HG03025 (cell line): ENCODE data around the gene GDNF.

Source experiments
- ATAC-seq: cut with Tn5 transposase; IDR thresholded peaks from one replicate; pipeline ENCODE4 v1.9.1; 2021; ENCODE audit warnings: mild to moderate bottlenecking, moderate library complexity; ENCODE audit not compliant: unreplicated experiment, low FRiP score

Gene GDNF

GRCh38 chr5:37849641-37850040 lies 9.8 kb upstream of the GDNF start:
- no peak for ATAC-seq

- ATAC-seq: peak; percentile 63
Measured at GRCh38 chr5:37847978-37848425, 8.2 kb upstream of the GDNF start.

GRCh38 chr5:37846786-37847310 lies 7.0 kb upstream of the GDNF start:
- ATAC-seq: no peak

- no peak for ATAC-seq
Measured at GRCh38 chr5:37844009-37844408, 4.2 kb upstream of the GDNF start.

- ATAC-seq: no peak
Measured at GRCh38 chr5:37842048-37842447, 2.2 kb upstream of the GDNF start.

GRCh38 chr5:37841203-37841602 lies 1.4 kb upstream of the GDNF start:
- no peak for ATAC-seq

- no peak for ATAC-seq
Measured at GRCh38 chr5:37840053-37841034, 503 bp upstream of the GDNF start.

GRCh38 chr5:37838933-37839341 lies 904 bp downstream of the GDNF start:
- no peak for ATAC-seq

GRCh38 chr5:37838152-37838932 lies 1.5 kb downstream of the GDNF start:
- ATAC-seq: no peak

- peak; percentile 56 for ATAC-seq
Measured at GRCh38 chr5:37837414-37838032, 2.3 kb downstream of the GDNF start.

- peak; percentile 13 for ATAC-seq
Measured at GRCh38 chr5:37836592-37837413, 3.0 kb downstream of the GDNF start.

GRCh38 chr5:37836235-37836591 lies 3.6 kb downstream of the GDNF start:
- ATAC-seq: no peak

GRCh38 chr5:37835380-37835973 lies 4.4 kb downstream of the GDNF start:
- no peak for ATAC-seq

- ATAC-seq: no peak
Measured at GRCh38 chr5:37834542-37835379, 5.1 kb downstream of the GDNF start.

- ATAC-seq: no peak
Measured at GRCh38 chr5:37833990-37834389, 5.9 kb downstream of the GDNF start.

GRCh38 chr5:37831821-37832534 lies 7.9 kb downstream of the GDNF start:
- ATAC-seq: no peak

- ATAC-seq: no peak
Measured at GRCh38 chr5:37830348-37830747, 9.5 kb downstream of the GDNF start.

- ATAC-seq: no peak
Measured at GRCh38 chr5:37825334-37825915, 14.4 kb downstream of the GDNF start.
